GM23338 (cell line): ENCODE measurements around the gene GDPD5.

Source experiments
- CTCF ChIP-seq, 2 experiments: fragments of 200-600 bp in 1 of 2; sonication (generic) in 1 of 2; conservative IDR thresholded peaks; 2 replicates each; pipeline versions ENCODE4 v1.5.1 to v1.6.1; 2016 to 2017; ENCODE audit warnings: antibody characterized with exemption in 2 of 2, low read depth in 2 of 2, mild to moderate bottlenecking in 2 of 2, moderate library complexity in 1 of 2
- EZH2 ChIP-seq: fragments of 200-600 bp; sonication (generic); IDR thresholded peaks from one replicate; pipeline ENCODE4 v1.8.0; 2017; ENCODE audit warnings: antibody characterized with exemption, mild to moderate bottlenecking, low read depth; ENCODE audit not compliant: unreplicated experiment
- EZH2phosphoT487 ChIP-seq: fragments of 200-600 bp; sonication (generic); IDR thresholded peaks from one replicate; pipeline ENCODE4 v1.8.1; 2018; ENCODE audit warnings: antibody characterized with exemption; ENCODE audit not compliant: unreplicated experiment
- REST ChIP-seq: IDR thresholded peaks from one replicate; pipeline ENCODE4 v1.6.1; 2018; ENCODE audit warnings: antibody characterized with exemption; ENCODE audit not compliant: unreplicated experiment
- ZNF114 ChIP-seq: fragments of 250-450 bp; sonication (Bioruptor Pico); IDR thresholded peaks from 2 replicates; pipeline ENCODE4 v1.5.0; 2020; ENCODE audit warnings: mild to moderate bottlenecking, moderate library complexity
- ZNF331 ChIP-seq: fragments of 250-450 bp; sonication (Bioruptor Pico); IDR thresholded peaks from 2 replicates; pipeline ENCODE4 v1.5.0; 2020; ENCODE audit warnings: low read depth, mild to moderate bottlenecking, moderate library complexity

GRCh38 chr11:75548595-75549272 is 23.0 kb upstream of the GDPD5 start:
- TF ChIP-seq EZH2phosphoT487: no peak
- TF ChIP-seq CTCF (conservative IDR thresholded peaks at IDR 0.05; ENCODE audit: low read depth in 2 of 2): no peak
- TF ChIP-seq ZNF331 (CRISPR knock-in tag): no peak
- TF ChIP-seq ZNF114 (CRISPR knock-in tag): no peak
- no peak for TF ChIP-seq EZH2
- no peak for TF ChIP-seq REST
